GM23338 (cell line): ENCODE results near the gene EXD3. TPM values are rescaled to one million over a fixed set of nuclear protein-coding genes. Genes with fewer than 3 reads are reported as not detected.

Source experiments
- ATAC-seq: fragments of 200-7000 bp; cut with Tn5 transposase; 3 replicates; pipeline ENCODE4 v1.9.1; 2020
- DNase-seq: peaks from one replicate; pipeline ENCODE4 v3.0.0-alpha.2; 2015; ENCODE audit warnings: low spot score
- H2AFZ ChIP-seq: fragments of 200-600 bp; sonication (generic); 2 replicates; pipeline ENCODE4 v1.8.0; 2016; ENCODE audit warnings: antibody characterized with exemption, mild to moderate bottlenecking, moderate library complexity
- H3F3A ChIP-seq: fragments of 200-600 bp; sonication (generic); replicated peaks from 2 replicates; pipeline ENCODE4 v1.8.0; 2017; ENCODE audit warnings: antibody characterized with exemption, mixed run types, low read depth
- H3K27ac ChIP-seq: fragments of 200-600 bp; sonication (generic); 2 replicates; pipeline ENCODE4 v1.6.1; 2016; ENCODE audit warnings: low read depth
- H3K27me3 ChIP-seq: fragments of 200-600 bp; sonication (generic); 2 replicates; pipeline ENCODE4 v1.8.0; 2016; ENCODE audit warnings: mild to moderate bottlenecking, mixed run types, moderate library complexity; ENCODE audit not compliant: insufficient read depth
- H3K36me3 ChIP-seq: fragments of 200-600 bp; sonication (generic); 2 replicates; pipeline ENCODE4 v1.8.0; 2016; ENCODE audit warnings: mild to moderate bottlenecking; ENCODE audit not compliant: insufficient read depth
- H3K4me1 ChIP-seq: fragments of 200-600 bp; sonication (generic); 2 replicates; pipeline ENCODE4 v1.8.0; 2016; ENCODE audit warnings: mild to moderate bottlenecking, moderate library complexity; ENCODE audit not compliant: insufficient read depth
- H3K4me2 ChIP-seq: fragments of 200-600 bp; sonication (generic); 2 replicates; pipeline ENCODE4 v1.7.1; 2017; ENCODE audit warnings: mixed run types
- H3K4me3 ChIP-seq: fragments of 200-600 bp; sonication (generic); 2 replicates; pipeline ENCODE4 v1.6.1; 2016; ENCODE audit warnings: mixed run types
- H3K79me2 ChIP-seq: fragments of 200-600 bp; sonication (generic); replicated peaks from 2 replicates; pipeline ENCODE4 v1.8.0; 2017; ENCODE audit warnings: mild to moderate bottlenecking; ENCODE audit not compliant: insufficient read depth
- H3K9me2 ChIP-seq: fragments of 200-600 bp; sonication (generic); 2 replicates; pipeline ENCODE4 v1.8.0; 2017; ENCODE audit not compliant: insufficient read depth
- H4K20me1 ChIP-seq: fragments of 200-600 bp; sonication (generic); replicated peaks from 2 replicates; pipeline ENCODE4 v1.8.0; 2017; ENCODE audit warnings: mild to moderate bottlenecking; ENCODE audit not compliant: insufficient read depth
- H3K27ac Mint-ChIP-seq: 2 replicates; pipeline ENCODE4 v1.8.0; 2020; ENCODE audit warnings: inconsistent platforms, mild to moderate bottlenecking, moderate library complexity, mixed read lengths
- H3K27me3 Mint-ChIP-seq: 3 replicates; pipeline ENCODE4 v1.8.0; 2022; ENCODE audit warnings: low read depth, mild to moderate bottlenecking, moderate library complexity, mixed read lengths, inconsistent platforms; ENCODE audit not compliant: insufficient read depth, poor library complexity
- H3K36me3 Mint-ChIP-seq: 3 replicates; pipeline ENCODE4 v1.8.0; 2021; ENCODE audit warnings: low read depth, mild to moderate bottlenecking, inconsistent platforms, moderate library complexity, mixed read lengths
- H3K4me1 Mint-ChIP-seq: 3 replicates; pipeline ENCODE4 v1.8.0; 2020; ENCODE audit warnings: mild to moderate bottlenecking, inconsistent platforms, mixed read lengths
- H3K4me3 Mint-ChIP-seq: 3 replicates; pipeline ENCODE4 v1.8.0; 2021; ENCODE audit warnings: moderate library complexity, mild to moderate bottlenecking, inconsistent platforms, mixed read lengths
- H3K9me3 Mint-ChIP-seq: 3 replicates; pipeline ENCODE4 v1.8.0; 2020; ENCODE audit warnings: moderate library complexity, mild to moderate bottlenecking, inconsistent platforms, mixed read lengths
- CREB1 ChIP-seq: fragments of 250-450 bp; sonication (Bioruptor Pico); IDR thresholded peaks from 2 replicates; pipeline ENCODE4 v1.5.0; 2020; ENCODE audit warnings: low read depth, mild to moderate bottlenecking, moderate library complexity
- CTCF ChIP-seq, 2 experiments: fragments of 200-600 bp in 1 of 2; sonication (generic) in 1 of 2; conservative IDR thresholded peaks; 2 replicates each; pipeline versions ENCODE4 v1.5.1 to v1.6.1; 2016 to 2017; ENCODE audit warnings: antibody characterized with exemption in 2 of 2, low read depth in 2 of 2, mild to moderate bottlenecking in 2 of 2, moderate library complexity in 1 of 2
- EZH2phosphoT487 ChIP-seq: fragments of 200-600 bp; sonication (generic); IDR thresholded peaks from one replicate; pipeline ENCODE4 v1.8.1; 2018; ENCODE audit warnings: antibody characterized with exemption; ENCODE audit not compliant: unreplicated experiment
- JUNB ChIP-seq: IDR thresholded peaks from one replicate; pipeline ENCODE4 v1.6.1; 2016; ENCODE audit warnings: antibody characterized with exemption; ENCODE audit not compliant: unreplicated experiment
- NANOG ChIP-seq: IDR thresholded peaks from 2 replicates; pipeline ENCODE4 v1.6.1; 2016; ENCODE audit warnings: antibody characterized with exemption, borderline replicate concordance
- REST ChIP-seq: IDR thresholded peaks from one replicate; pipeline ENCODE4 v1.6.1; 2018; ENCODE audit warnings: antibody characterized with exemption; ENCODE audit not compliant: unreplicated experiment
- STAT1 ChIP-seq: IDR thresholded peaks from one replicate; pipeline ENCODE4 v1.6.1; 2016; ENCODE audit warnings: antibody characterized with exemption; ENCODE audit not compliant: unreplicated experiment
- ZNF114 ChIP-seq: fragments of 250-450 bp; sonication (Bioruptor Pico); IDR thresholded peaks from 2 replicates; pipeline ENCODE4 v1.5.0; 2020; ENCODE audit warnings: mild to moderate bottlenecking, moderate library complexity
- ZNF462 ChIP-seq: fragments of 250-450 bp; sonication (Bioruptor Pico); IDR thresholded peaks from 2 replicates; pipeline ENCODE4 v1.5.0; 2020; ENCODE audit warnings: mild to moderate bottlenecking, moderate library complexity
- polyA plus RNA-seq: library from polyadenylated mRNA; unstranded; fragments of >200 nt; fragmentation: Nextera tagmentation; extraction: Ambion mirVana; gene quantifications from 2 replicates; pipeline ENCODE4 v1.2.1, GENCODE V29; 2016
- total RNA-seq: library from RNA; depleted of rRNA; stranded (reverse); fragments of >200 nt; shearing (Covaris generic); gene quantifications from 2 replicates; pipeline ENCODE4 v1.2.3, GENCODE V29; 2014

EXD3 gene
- total and polyA plus RNA-seq, 2 experiments from 2014 or later: 3.6 to 9.7 TPM

- TF ChIP-seq CTCF (conservative IDR thresholded peaks at IDR 0.05; ENCODE audit: low read depth in 2 of 2) (no peak), CREB1 (CRISPR knock-in tag) (no peak), STAT1 (no peak), EZH2phosphoT487 (no peak), JUNB (no peak)
Observed at GRCh38 chr9:137306850-137307254, 116.1 kb downstream of the EXD3 start (continued).

- H3K36me3 Mint-ChIP-seq: no peaks in the 10 kb centered on the region
- no peak overlapping the region for H3K4me3 ChIP-seq
- peaks cover 21% of the 10 kb centered on the region; the same call in 1 of the 2 replicates for H3K4me1 ChIP-seq
- no peaks in the 10 kb centered on the region for H3K9me2 ChIP-seq
- TF ChIP-seq EZH2phosphoT487 (no peak), NANOG (no peak), REST (no peak), ZNF114 (CRISPR knock-in tag) (no peak), ZNF462 (CRISPR knock-in tag) (no peak), JUNB (no peak), CREB1 (CRISPR knock-in tag) (no peak)
- H3K79me2 ChIP-seq: no peaks in the 10 kb centered on the region
- no peak overlapping the region for H3K4me3 Mint-ChIP-seq
- no peaks in the 10 kb centered on the region for H3K9me3 Mint-ChIP-seq
- H4K20me1 ChIP-seq: no peaks in the 10 kb centered on the region
- H2AFZ ChIP-seq: no peak overlapping the region
- H3K27me3 ChIP-seq: peaks cover 13% of the 10 kb centered on the region
- peaks cover 25% of the 10 kb centered on the region for H3K4me1 Mint-ChIP-seq
- H3K27me3 Mint-ChIP-seq: peaks cover 20% of the 10 kb centered on the region
- DNase-seq (no peak), ATAC-seq (no peak)
- H3K36me3 ChIP-seq: no peaks in the 10 kb centered on the region
- no peak overlapping the region for H3K27ac Mint-ChIP-seq
- no peak overlapping the region for H3K27ac ChIP-seq
- no peak overlapping the region for H3K4me2 ChIP-seq
- H3F3A ChIP-seq: peaks cover 8% of the 10 kb centered on the region
Observed at GRCh38 chr9:137306066-137306849, 116.7 kb downstream of the EXD3 start.
